Amniotic stem cell (primary cell): ENCODE results near the gene KRTAP4-5.
"Not testable (repeated sequence)": the region's sequence is repeated elsewhere in the genome, so short reads cannot be mapped to it uniquely, and the experiment has no call there.

Source experiments
- DNase-seq: peaks from one replicate; lab custom pipeline; 2025; lab: John Stamatoyannopoulos, UW

The KRTAP4-5 gene

DNA sequence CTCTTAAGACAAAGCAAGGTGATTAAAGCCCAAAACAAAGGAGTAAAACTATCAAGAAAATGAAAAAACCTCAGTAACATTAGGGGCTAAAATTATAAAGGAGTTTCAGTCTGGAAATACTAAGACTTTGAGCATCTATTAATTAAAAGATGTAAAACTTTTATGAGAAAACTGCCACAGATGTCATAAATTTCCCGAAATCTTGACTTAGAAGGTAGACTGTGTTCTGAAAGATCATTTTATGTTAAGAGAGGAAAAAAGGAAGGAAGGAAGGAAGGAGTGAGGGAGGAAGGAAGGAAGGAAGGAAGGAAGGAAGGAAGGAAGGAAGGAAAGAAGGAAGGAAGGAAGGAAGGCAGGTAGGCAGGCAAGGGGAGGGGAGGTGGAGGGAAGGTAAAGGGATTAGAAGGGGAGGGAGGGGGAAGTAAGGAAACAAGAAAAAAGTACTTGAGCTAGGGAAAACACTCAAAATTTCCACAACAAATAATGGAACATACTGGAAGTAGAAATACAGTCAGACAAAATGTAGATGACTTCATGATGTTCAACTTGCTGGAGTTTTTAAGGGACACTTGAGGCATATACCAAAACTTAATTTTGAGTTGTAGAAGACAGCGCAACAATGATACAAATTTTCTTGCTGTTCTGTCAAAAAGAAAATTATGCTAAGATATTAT, 2.0 kb downstream of the KRTAP4-5 start:
- no peak for DNase-seq

DNA sequence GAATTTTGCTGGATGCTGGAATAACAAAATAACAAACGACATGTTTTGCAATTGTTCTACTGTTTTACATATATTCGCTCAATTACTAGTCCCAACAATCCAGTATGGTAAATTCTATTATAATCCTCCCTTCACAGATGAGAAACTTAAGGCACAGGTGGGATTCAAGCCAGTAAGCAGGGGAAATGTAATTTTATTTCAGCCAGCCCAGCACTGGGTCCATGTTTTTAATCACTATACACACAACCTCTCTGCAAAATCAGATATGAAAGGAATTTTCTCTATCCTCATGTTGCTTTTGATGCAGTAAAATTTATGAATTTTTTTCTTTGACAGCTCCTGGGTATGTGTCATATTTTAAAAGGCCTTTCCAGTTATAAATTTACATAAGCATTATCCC, 4.4 kb downstream of the KRTAP4-5 start:
- no peak for DNase-seq

- no peak for DNase-seq
Measured at GRCh38 chr17:41144846-41145245, 4.8 kb downstream of the KRTAP4-5 start.

- DNase-seq = no peak
Measured at GRCh38 chr17:41141361-41141760, 8.3 kb downstream of the KRTAP4-5 start.

DNA sequence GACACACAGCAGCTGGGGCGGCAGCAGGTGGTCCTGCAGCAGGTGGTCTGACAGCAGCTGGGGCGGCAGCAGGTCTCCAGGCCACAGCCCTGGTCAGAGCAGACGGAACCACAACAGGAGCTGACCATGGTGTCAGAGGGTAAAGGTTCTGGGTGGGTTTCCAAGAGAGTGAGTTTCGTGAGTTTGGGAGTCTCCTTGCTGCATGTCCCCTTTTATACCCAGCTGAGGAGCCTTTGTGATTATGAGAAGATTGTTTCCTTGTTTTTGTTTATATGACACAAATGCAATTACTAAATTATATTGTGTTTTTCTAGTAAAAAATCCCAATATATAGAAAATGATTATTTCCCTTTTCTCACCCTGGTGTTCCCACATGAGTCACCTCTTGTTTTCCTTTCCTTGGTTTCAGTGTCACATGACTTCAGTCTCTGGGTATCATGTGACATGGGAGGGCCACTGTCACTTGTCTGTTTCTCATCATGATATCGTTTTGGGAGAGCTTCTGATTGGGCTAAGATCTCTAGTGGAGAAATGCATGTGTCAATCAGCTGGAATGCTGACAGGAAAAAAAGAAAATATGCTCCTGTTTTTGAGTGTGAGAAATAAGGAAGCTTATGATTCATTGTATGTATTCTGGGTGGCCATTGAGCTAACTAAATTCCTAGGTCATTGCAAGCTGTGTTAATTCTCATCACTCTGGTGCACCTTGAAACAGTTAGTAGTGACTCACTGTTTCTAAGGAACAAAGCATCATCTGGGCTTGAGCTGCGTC, 9.1 kb downstream of the KRTAP4-5 start, which contains the start of gene KRTAP4-6:
KRTAP4-6 (minus strand) TSS at position 185 of the 772 bp plus-strand sequence; CDS start at position 128, 57 bp downstream.
- DNase-seq = peak; percentile 21

- not testable (repeated sequence) for DNase-seq
Measured at GRCh38 chr17:41139865-41140264, 9.8 kb downstream of the KRTAP4-5 start.

DNA sequence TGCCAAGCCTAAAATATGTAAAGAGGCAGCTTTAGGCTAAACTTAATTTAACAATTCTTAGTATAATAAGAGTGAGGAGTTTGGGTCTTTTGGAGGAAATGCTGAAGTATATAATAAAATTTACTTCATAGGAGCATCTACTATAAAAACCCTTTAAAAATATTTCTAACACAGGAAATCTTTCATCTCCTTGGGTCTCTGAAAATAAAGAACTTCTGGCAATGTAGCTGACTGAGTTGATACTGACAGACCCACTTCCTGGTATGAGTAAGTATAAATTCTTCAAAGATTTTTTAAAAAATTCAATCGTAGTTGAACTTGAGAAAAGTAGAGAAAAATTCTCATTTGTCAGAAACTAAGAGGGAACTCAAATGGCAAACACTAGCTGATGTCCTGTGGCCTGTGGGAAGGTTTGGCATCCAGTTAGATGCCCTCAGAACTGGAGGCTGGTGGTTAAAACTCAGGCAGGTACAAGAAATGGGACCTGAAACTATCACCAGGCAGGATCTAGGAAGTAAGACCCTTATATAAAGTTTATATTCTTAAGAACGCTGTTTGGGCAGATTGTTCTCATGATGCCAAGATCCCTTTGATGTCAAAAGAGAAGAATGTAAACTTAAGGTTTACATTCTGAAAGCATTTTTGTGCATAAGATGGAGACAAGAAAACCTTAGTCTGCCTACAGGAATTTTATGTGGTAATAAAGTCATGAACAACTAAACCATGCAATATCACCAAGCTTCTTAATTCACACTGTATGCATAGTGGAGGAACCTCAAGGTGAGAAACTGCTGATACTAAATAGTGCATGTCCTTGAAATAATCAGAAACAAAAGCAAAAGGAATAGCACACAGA, 15.5 kb downstream of the KRTAP4-5 start:
- DNase-seq = no peak

DNA sequence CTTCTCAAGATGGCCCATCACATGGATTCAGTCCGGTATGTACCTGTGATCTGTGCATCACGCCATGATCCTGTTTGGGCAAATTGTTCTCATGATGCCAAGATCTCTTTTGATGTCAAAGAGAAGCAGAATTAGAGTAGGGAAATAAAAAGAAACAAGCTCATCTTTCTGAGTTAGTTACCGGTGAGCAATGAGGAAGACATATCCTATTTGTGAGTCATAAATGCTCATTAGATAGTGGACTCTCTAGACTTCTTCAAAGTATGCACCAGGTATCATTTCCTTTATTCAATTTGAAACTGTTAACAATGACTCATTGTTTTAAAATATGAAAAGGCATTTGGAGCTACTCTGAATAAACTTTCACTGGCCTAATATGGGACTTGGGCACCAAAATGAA, 17.6 kb downstream of the KRTAP4-5 start:
- no peak for DNase-seq

DNA sequence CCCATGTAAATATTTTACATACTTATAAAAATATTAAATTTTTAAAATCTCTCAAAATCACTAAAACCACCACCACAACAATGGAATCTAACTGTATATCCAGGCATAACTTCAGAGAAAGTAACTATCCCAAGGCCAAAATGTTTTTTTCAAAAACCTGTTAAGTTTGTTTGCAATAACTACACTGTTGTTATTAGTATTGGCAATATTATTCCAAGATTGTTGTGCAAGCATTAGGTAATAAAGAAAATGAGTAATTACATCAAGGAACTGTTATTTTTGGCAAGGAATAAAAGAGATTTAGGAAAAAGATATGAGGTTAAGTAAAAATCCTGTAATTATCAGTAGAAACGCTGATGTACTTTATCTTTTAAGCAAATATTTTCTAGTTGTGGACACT, 22.3 kb downstream of the KRTAP4-5 start:
- no peak for DNase-seq

- no peak for DNase-seq
Measured at GRCh38 chr17:41126412-41126811, 23.2 kb downstream of the KRTAP4-5 start.

DNA sequence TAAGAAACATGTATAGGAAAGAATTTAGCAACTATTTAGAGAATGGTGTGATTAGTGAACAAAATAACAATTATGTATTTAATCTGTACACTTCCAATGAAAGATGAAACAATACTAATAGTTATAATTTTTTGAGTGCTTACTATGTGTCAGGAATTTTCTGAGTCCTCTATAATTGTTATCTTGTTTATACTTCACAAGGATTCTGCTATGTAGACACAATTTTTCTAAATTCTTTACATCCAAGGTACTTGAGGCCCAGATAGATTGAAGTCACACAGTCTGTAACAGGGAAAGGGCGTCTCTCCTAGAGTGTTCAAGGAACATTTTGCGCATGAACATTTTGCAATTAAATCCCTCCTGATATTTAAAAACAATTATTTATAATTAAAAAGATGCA, 24.6 kb downstream of the KRTAP4-5 start:
- DNase-seq = no peak

GRCh38 chr17:41123991-41124371, 25.6 kb downstream of the KRTAP4-5 start, which contains the start of gene KRTAP4-12:
KRTAP4-12 (minus strand) TSS chr17:41124182; CDS start chr17:41124122, 60 bp downstream.
- DNase-seq = not testable (repeated sequence)

DNA sequence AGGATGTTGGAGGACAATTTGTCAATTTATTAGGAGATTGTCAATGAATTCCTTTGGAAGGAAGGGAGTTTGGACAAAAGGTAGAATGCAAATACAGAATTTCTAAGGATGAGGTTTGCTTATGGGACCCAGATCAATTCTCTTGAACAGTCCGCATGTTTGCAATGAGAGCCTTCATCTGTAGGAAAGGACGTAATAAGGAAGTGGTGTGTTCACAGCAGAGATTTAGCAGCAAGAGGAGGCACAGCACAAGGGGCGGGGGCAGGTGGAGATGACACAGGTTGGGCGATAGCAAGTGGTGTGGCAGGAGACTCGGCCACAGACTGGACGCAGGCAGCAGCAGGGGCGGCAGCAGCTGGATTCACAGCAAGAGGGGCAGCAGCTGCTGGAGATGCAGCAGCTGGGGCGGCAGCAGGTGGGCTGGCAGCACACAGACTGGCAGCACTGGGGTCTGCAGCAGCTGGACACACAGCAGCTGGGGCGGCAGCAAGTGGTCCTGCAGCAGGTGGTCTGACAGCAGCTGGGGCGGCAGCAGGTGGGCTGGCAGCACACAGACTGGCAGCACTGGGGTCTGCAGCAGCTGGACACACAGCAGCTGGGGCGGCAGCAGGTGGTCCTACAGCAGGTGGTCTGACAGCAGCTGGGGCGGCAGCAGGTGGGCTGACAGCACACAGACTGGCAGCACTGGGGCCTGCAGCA, 26.2 kb downstream of the KRTAP4-5 start:
- DNase-seq = not testable (repeated sequence)

- no peak for DNase-seq
Measured at GRCh38 chr17:41121742-41122141, 27.9 kb downstream of the KRTAP4-5 start.

DNA sequence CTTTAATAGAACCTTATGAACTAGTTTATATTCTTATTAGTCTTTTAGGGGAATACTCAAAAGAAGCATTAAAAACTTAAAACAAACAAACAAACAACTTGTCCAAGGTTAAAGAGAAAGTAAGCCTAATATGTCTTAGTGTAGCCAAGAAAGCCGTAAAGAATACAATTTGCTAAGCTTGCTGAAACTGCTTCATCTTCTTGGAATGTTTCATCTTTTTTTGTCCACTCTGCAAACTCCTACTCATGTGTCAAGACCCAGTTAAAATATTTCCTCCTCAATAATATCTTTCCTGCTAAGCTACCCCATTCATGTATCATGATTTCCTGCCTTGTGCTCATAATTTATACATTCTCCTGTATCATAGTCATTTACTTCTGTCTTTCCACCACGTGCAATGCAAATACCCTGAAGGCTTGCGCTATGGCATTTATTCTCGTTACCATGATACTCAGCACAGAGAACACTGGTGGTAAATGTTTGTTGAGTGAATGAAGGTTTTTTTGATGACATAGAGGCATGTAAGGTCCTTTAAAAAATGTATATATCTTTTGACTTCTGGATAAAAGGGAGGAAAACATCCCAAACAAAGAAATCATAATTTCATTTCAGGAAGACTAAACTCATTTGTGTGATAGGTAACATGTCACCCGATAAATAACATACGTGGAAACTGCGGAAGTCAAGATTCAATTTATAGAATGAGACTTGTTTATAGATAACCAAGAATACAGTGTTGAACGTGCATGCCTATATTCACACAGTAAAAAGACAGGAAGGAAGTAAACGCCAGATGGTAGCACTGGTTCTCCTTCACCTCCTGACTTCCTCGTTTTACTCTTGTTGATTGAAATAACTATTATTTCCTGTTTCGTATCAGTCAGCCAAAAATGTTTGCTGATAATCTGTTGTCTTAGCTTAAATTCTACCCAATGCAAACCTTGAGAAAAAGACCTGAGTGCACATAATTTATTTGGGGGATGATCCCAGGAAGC, 29.6 kb downstream of the KRTAP4-5 start:
- DNase-seq = peak; percentile 18

DNA sequence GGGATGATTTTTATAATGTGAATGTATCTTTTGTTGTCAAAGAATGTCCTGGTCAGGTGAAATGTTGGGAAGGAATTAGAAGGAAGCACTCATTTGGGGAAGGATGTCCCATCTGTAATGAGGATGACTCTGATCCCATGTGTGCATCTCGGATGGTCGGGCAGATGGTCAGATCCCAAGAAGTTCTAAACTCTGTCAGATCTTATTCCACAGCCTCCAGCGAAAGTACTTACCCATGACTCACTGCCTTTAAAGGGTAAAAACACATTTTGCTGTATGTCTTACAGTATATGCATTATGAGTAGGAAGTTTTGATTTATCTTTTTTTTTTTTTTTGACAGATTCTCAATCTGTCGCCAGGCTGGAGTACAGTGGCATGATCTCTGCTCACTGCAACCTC, 30.9 kb downstream of the KRTAP4-5 start:
- DNase-seq = peak; percentile 29

DNA sequence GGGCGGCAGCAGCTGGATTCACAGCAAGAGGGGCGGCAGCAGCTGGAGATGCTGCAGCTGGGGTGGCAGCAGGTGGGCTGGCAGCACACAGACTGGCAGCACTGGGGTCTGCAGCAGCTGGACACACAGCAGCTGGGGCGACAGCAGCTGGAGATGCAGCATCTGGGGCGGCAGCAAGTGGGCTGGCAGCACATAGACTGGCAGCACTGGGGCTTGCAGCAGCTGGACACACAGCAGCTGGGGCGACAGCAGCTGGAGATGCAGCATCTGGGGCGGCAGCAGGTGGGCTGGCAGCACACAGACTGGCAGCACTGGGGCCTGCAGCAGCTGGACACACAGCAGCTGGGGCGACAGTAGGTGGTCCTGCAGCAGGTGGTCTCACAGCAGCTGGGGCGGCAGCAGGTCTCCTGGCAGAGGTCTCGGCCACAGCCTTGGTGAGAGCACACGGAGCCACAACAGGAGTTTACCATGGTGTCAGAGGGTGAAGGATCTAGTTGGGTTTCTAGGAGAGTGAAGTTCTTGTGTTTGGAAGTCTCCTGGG, 31.7 kb downstream of the KRTAP4-5 start, which contains the start of gene KRTAP4-11:
KRTAP4-11 (minus strand) TSS at position 528 of the 541 bp plus-strand sequence; CDS start at position 470, 58 bp downstream.
- not testable (repeated sequence) for DNase-seq

- DNase-seq = no peak
Measured at GRCh38 chr17:41116297-41116696, 33.3 kb downstream of the KRTAP4-5 start.

DNA sequence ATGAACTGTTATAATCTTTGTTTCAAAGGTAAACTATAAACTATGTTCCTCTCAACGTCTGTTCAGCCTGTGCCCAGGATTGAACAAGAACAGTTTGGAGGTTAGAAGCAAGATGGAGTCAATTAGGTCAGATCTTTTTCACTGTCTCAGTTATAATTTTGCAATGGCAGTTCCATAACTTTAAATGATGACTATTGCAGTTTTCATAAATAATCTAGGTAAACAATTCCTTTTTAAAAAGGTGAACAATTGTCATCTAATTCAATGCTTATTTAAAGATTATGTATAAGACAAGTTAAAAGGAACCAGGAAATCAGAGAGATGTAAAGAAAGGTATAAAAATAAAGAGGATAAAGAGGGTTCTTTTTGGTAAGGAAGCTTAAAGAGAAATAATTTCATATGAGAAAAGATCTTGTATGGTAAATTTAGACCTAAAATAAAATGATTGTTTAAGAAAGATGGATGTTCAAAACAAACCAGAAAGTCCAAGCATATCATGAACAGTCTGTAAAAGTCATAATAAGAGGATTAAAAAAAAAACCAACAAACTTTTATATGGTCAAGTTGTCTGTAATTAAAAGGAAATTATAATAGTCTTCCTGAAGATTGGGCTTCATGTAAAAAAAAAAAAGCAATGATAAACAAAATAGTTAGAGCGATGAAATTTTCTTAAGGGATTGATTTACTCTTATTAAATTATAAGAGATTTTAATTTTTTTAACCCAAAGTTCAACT, 38.3 kb downstream of the KRTAP4-5 start:
- DNase-seq = no peak
